Keratinocyte (primary cell): ENCODE results near the gene TMEM107. TPM values are rescaled to one million over a fixed set of nuclear protein-coding genes. Genes with fewer than 3 reads are reported as not detected.

Source experiments
- DNase-seq: peaks from one replicate; pipeline ENCODE4 v3.0.0-alpha.2; 2011; ENCODE audit warnings: low read depth, missing footprints, low spot score
- FAIRE-seq: peaks from 2 replicates; lab custom pipeline; 2011; peaks lifted over from hg19 to GRCh38; lab: Jason Lieb, UNC
- H2AFZ ChIP-seq: 2 replicates; pipeline ENCODE4 v1.6.0; 2012; ENCODE audit warnings: low read length, control low read depth, inconsistent platforms; ENCODE audit not compliant: control insufficient read depth
- H3K27ac ChIP-seq: 2 replicates; pipeline ENCODE4 v1.5.1; 2011; ENCODE audit warnings: low read length; ENCODE audit not compliant: control insufficient read depth, insufficient read depth
- H3K27me3 ChIP-seq: 3 replicates; pipeline ENCODE4 v1.6.0; 2011; ENCODE audit warnings: low read length; ENCODE audit not compliant: control insufficient read depth, insufficient read depth; ENCODE audit errors: extremely low read depth
- H3K36me3 ChIP-seq, 2 experiments: 2 replicates in 1 of 2; 3 replicates in 1 of 2; pipeline ENCODE4 v1.5.1; 2011; ENCODE audit warnings: low read length in 2 of 2, mild to moderate bottlenecking in 1 of 2; ENCODE audit not compliant: control insufficient read depth in 2 of 2, insufficient read depth in 2 of 2; ENCODE audit errors: extremely low read depth in 1 of 2
- H3K4me1 ChIP-seq: 3 replicates; pipeline ENCODE4 v1.5.1; 2011; ENCODE audit warnings: low read length; ENCODE audit not compliant: control insufficient read depth, insufficient read depth; ENCODE audit errors: extremely low read depth
- H3K4me2 ChIP-seq: 3 replicates; pipeline ENCODE4 v1.6.0; 2011; ENCODE audit warnings: low read depth, low read length; ENCODE audit not compliant: control insufficient read depth, insufficient read depth; ENCODE audit errors: extremely low read depth
- H3K4me3 ChIP-seq, 3 experiments: fragments of 200-600 bp in 1 of 3; sonication (generic) in 1 of 3; 2 replicates in 2 of 3; 3 replicates in 1 of 3; pipeline ENCODE4 v1.5.1; 2011 to 2016; ENCODE audit warnings: low read length in 3 of 3, mild to moderate bottlenecking in 3 of 3, control low read depth in 2 of 3, inconsistent platforms in 1 of 3, low read depth in 1 of 3, mixed read lengths in 1 of 3, mixed run types in 1 of 3, moderate library complexity in 1 of 3; ENCODE audit not compliant: control insufficient read depth in 2 of 3, insufficient read depth in 2 of 3; ENCODE audit errors: extremely low read depth in 1 of 3
- H3K79me2 ChIP-seq: 2 replicates; pipeline ENCODE4 v1.6.0; 2012; ENCODE audit warnings: low read length; ENCODE audit not compliant: control insufficient read depth, insufficient read depth
- H3K9ac ChIP-seq: 3 replicates; pipeline ENCODE4 v1.6.0; 2011; ENCODE audit warnings: low read length; ENCODE audit not compliant: control insufficient read depth, insufficient read depth; ENCODE audit errors: extremely low read depth
- H3K9me1 ChIP-seq: 3 replicates; pipeline ENCODE4 v1.6.0; 2011; ENCODE audit warnings: low read length; ENCODE audit not compliant: control insufficient read depth, insufficient read depth; ENCODE audit errors: extremely low read depth
- H3K9me3 ChIP-seq: 2 replicates; pipeline ENCODE4 v1.5.1; 2012; ENCODE audit warnings: low read depth, low read length; ENCODE audit not compliant: control insufficient read depth
- H4K20me1 ChIP-seq: 3 replicates; pipeline ENCODE4 v1.6.0; 2011; ENCODE audit warnings: low read length; ENCODE audit not compliant: control insufficient read depth, insufficient read depth; ENCODE audit errors: extremely low read depth
- CTCF ChIP-seq, 3 experiments: IDR thresholded peaks in 1 of 3; conservative IDR thresholded peaks in 1 of 3; optimal IDR thresholded peaks in 1 of 3; 2 replicates in 2 of 3; 3 replicates in 1 of 3; pipeline versions ENCODE3 to v1.5.1; 2011; ENCODE audit warnings: low read length in 3 of 3, mild to moderate bottlenecking in 3 of 3, moderate library complexity in 2 of 3, control low read depth in 1 of 3, inconsistent platforms in 1 of 3; ENCODE audit not compliant: insufficient read depth in 2 of 3; ENCODE audit errors: extremely low read depth in 1 of 3
- EZH2 ChIP-seq: IDR thresholded peaks from one replicate; pipeline ENCODE4 v1.6.1; 2012; ENCODE audit warnings: inconsistent platforms, mild to moderate bottlenecking, low read length, moderate library complexity
- dilution Hi-C: fragments of 300-500 bp; cut with MboI; formaldehyde crosslinking; loops from one replicate; pipeline ENCODE4 v1.7.0; 2020; ENCODE audit warnings: low sequenced_read_pairs; ENCODE audit not compliant: extremely low pct_ligation_motif_present
- polyA plus RNA-seq, 5 experiments: library from polyadenylated mRNA; depleted of rRNA in 3 of 5; stranded (reverse) in 3 of 5; stranded (forward) in 1 of 5; unstranded in 1 of 5; fragments of >200 nt; gene quantifications; 1 replicate in 1 of 5; 2 replicates in 3 of 5; 3 replicates in 1 of 5; pipeline versions ENCODE4 v1.2.1 to v1.2.3, GENCODE V29; 2011 to 2012; ENCODE audit warnings: missing spikeins in 2 of 5, low read depth in 1 of 5, low replicate concordance in 1 of 5

The TMEM107 gene
- polyA plus RNA-seq, 1 donor (not counting 4 experiments of a cell fraction or from before 2014, with no cell fraction given), result 19.0 TPM

GRCh38 chr17:8155231-8155995, 20.8 kb downstream of the TMEM107 start:
- Histone ChIP-seq H3K27me3 (no peaks in the 10 kb centered on the region), H3K4me3 (peak overlapping the region; percentile 78 to 100 (median 79)), H3K9me1 (peaks cover 11% of the 10 kb centered on the region), H2AFZ (no peak overlapping the region), H3K27ac (peak overlapping the region; percentile 98), H3K79me2 (peaks cover 46% of the 10 kb centered on the region), H4K20me1 (peaks cover 6% of the 10 kb centered on the region), H3K9ac (peak overlapping the region; percentile 100), H3K36me3 (peaks cover 7 to 30% of the 10 kb centered on the region in 2 experiments), H3K4me2 (peak overlapping the region; percentile 86), H3K9me3 (no peaks in the 10 kb centered on the region), H3K4me1 (peaks cover 42% of the 10 kb centered on the region)
- dilution Hi-C loops, result no loop called here
- TF ChIP-seq CTCF (optimal IDR thresholded peaks at IDR 0.05 in 1 of 3, IDR thresholded peaks at IDR 0.05 in 1 of 3, conservative IDR thresholded peaks at IDR 0.05 in 1 of 3; ENCODE audit: extremely low read depth in 1 of 3, insufficient read depth in 2 of 3, low read length in 3 of 3), result no peak
- no peak for TF ChIP-seq EZH2
- FAIRE-seq, result peak; percentile 59
- no peak for DNase-seq

GRCh38 chr17:8154608-8155155, 21.5 kb downstream of the TMEM107 start:
- Histone ChIP-seq H3K79me2 (peaks cover 51% of the 10 kb centered on the region), H3K27ac (peak overlapping the region; percentile 98), H3K9ac (peak overlapping the region; percentile 100), H3K36me3 (peaks cover 12 to 33% of the 10 kb centered on the region in 2 experiments), H3K4me1 (peaks cover 42% of the 10 kb centered on the region), H3K4me2 (peak overlapping the region; percentile 86), H3K4me3 (peak overlapping the region; percentile 78 to 100 (median 79)), H3K9me3 (no peaks in the 10 kb centered on the region), H2AFZ (no peak overlapping the region), H3K27me3 (no peaks in the 10 kb centered on the region), H4K20me1 (peaks cover 13% of the 10 kb centered on the region), H3K9me1 (peaks cover 11% of the 10 kb centered on the region)
- dilution Hi-C loops, result no loop called here
- FAIRE-seq (no peak), DNase-seq (no peak)
- TF ChIP-seq EZH2, result no peak
- no peak for TF ChIP-seq CTCF (optimal IDR thresholded peaks at IDR 0.05 in 1 of 3, IDR thresholded peaks at IDR 0.05 in 1 of 3, conservative IDR thresholded peaks at IDR 0.05 in 1 of 3; ENCODE audit: extremely low read depth in 1 of 3, insufficient read depth in 2 of 3, low read length in 3 of 3)
